GM23338 (cell line): ENCODE results near the gene DPM1.

ENCODE experiments used
- CREB1 ChIP-seq: fragments of 250-450 bp; sonication (Bioruptor Pico); IDR thresholded peaks from 2 replicates; pipeline ENCODE4 v1.5.0; 2020; ENCODE audit warnings: low read depth, mild to moderate bottlenecking, moderate library complexity
- EZH2 ChIP-seq: fragments of 200-600 bp; sonication (generic); IDR thresholded peaks from one replicate; pipeline ENCODE4 v1.8.0; 2017; ENCODE audit warnings: antibody characterized with exemption, mild to moderate bottlenecking, low read depth; ENCODE audit not compliant: unreplicated experiment
- EZH2phosphoT487 ChIP-seq: fragments of 200-600 bp; sonication (generic); IDR thresholded peaks from one replicate; pipeline ENCODE4 v1.8.1; 2018; ENCODE audit warnings: antibody characterized with exemption; ENCODE audit not compliant: unreplicated experiment
- JUNB ChIP-seq: IDR thresholded peaks from one replicate; pipeline ENCODE4 v1.6.1; 2016; ENCODE audit warnings: antibody characterized with exemption; ENCODE audit not compliant: unreplicated experiment
- NANOG ChIP-seq: IDR thresholded peaks from 2 replicates; pipeline ENCODE4 v1.6.1; 2016; ENCODE audit warnings: antibody characterized with exemption, borderline replicate concordance
- POLR2AphosphoS5 ChIP-seq: IDR thresholded peaks from 2 replicates; pipeline ENCODE4 v1.6.1; 2016; ENCODE audit warnings: antibody characterized with exemption, low read depth
- STAT1 ChIP-seq: IDR thresholded peaks from one replicate; pipeline ENCODE4 v1.6.1; 2016; ENCODE audit warnings: antibody characterized with exemption; ENCODE audit not compliant: unreplicated experiment
- ZNF114 ChIP-seq: fragments of 250-450 bp; sonication (Bioruptor Pico); IDR thresholded peaks from 2 replicates; pipeline ENCODE4 v1.5.0; 2020; ENCODE audit warnings: mild to moderate bottlenecking, moderate library complexity
- ZNF331 ChIP-seq: fragments of 250-450 bp; sonication (Bioruptor Pico); IDR thresholded peaks from 2 replicates; pipeline ENCODE4 v1.5.0; 2020; ENCODE audit warnings: low read depth, mild to moderate bottlenecking, moderate library complexity
- TF ChIP-seq, protein P1 (sequence below), 2 experiments: fragments of 200-600 bp in 1 of 2; sonication (generic) in 1 of 2; conservative IDR thresholded peaks; 2 replicates each; pipeline versions ENCODE4 v1.5.1 to v1.6.1; 2016 to 2017; ENCODE audit warnings: antibody characterized with exemption in 2 of 2, low read depth in 2 of 2, mild to moderate bottlenecking in 2 of 2, moderate library complexity in 1 of 2
- TF ChIP-seq, protein P2 (sequence below): IDR thresholded peaks from one replicate; pipeline ENCODE4 v1.6.1; 2018; ENCODE audit warnings: antibody characterized with exemption; ENCODE audit not compliant: unreplicated experiment
- TF ChIP-seq, protein P3 (sequence below): IDR thresholded peaks from 2 replicates; pipeline ENCODE4 v1.6.1; 2016; ENCODE audit warnings: antibody characterized with exemption
- TF ChIP-seq, protein P4 (sequence below): fragments of 250-450 bp; sonication (Bioruptor Pico); IDR thresholded peaks from 2 replicates; pipeline ENCODE4 v1.5.0; 2020; ENCODE audit warnings: mild to moderate bottlenecking, moderate library complexity

DNA sequence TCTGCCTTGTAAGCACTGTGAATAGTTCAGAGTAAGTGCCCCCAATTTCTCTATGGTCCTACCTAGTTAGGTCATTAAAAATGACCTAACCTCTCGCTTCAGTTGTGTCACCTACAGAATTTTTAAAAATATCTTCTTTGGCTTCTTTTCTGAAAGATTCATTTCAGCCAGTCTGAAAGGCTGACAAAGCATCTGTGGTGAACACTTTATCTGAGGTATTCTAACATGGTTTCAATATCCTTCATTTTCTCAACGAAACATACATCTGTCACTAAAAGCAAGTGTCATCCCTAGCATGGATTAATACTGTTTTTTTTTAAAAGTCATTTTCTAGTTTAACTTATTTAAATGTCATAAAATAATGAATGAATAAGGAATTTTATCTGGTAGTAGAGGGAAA lies 5.1 kb downstream of the DPM1 start:
- TF ChIP-seq, protein P1, sequence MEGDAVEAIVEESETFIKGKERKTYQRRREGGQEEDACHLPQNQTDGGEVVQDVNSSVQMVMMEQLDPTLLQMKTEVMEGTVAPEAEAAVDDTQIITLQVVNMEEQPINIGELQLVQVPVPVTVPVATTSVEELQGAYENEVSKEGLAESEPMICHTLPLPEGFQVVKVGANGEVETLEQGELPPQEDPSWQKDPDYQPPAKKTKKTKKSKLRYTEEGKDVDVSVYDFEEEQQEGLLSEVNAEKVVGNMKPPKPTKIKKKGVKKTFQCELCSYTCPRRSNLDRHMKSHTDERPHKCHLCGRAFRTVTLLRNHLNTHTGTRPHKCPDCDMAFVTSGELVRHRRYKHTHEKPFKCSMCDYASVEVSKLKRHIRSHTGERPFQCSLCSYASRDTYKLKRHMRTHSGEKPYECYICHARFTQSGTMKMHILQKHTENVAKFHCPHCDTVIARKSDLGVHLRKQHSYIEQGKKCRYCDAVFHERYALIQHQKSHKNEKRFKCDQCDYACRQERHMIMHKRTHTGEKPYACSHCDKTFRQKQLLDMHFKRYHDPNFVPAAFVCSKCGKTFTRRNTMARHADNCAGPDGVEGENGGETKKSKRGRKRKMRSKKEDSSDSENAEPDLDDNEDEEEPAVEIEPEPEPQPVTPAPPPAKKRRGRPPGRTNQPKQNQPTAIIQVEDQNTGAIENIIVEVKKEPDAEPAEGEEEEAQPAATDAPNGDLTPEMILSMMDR (conservative IDR thresholded peaks at IDR 0.05; ENCODE audit: low read depth in 2 of 2), result no peak
- no peak for TF ChIP-seq EZH2phosphoT487
- TF ChIP-seq ZNF114, result no peak
- no peak for TF ChIP-seq EZH2
- TF ChIP-seq, protein P2, sequence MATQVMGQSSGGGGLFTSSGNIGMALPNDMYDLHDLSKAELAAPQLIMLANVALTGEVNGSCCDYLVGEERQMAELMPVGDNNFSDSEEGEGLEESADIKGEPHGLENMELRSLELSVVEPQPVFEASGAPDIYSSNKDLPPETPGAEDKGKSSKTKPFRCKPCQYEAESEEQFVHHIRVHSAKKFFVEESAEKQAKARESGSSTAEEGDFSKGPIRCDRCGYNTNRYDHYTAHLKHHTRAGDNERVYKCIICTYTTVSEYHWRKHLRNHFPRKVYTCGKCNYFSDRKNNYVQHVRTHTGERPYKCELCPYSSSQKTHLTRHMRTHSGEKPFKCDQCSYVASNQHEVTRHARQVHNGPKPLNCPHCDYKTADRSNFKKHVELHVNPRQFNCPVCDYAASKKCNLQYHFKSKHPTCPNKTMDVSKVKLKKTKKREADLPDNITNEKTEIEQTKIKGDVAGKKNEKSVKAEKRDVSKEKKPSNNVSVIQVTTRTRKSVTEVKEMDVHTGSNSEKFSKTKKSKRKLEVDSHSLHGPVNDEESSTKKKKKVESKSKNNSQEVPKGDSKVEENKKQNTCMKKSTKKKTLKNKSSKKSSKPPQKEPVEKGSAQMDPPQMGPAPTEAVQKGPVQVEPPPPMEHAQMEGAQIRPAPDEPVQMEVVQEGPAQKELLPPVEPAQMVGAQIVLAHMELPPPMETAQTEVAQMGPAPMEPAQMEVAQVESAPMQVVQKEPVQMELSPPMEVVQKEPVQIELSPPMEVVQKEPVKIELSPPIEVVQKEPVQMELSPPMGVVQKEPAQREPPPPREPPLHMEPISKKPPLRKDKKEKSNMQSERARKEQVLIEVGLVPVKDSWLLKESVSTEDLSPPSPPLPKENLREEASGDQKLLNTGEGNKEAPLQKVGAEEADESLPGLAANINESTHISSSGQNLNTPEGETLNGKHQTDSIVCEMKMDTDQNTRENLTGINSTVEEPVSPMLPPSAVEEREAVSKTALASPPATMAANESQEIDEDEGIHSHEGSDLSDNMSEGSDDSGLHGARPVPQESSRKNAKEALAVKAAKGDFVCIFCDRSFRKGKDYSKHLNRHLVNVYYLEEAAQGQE, result no peak
- TF ChIP-seq CREB1, result no peak
- TF ChIP-seq POLR2AphosphoS5, result no peak
- no peak for TF ChIP-seq JUNB
- TF ChIP-seq, protein P3, sequence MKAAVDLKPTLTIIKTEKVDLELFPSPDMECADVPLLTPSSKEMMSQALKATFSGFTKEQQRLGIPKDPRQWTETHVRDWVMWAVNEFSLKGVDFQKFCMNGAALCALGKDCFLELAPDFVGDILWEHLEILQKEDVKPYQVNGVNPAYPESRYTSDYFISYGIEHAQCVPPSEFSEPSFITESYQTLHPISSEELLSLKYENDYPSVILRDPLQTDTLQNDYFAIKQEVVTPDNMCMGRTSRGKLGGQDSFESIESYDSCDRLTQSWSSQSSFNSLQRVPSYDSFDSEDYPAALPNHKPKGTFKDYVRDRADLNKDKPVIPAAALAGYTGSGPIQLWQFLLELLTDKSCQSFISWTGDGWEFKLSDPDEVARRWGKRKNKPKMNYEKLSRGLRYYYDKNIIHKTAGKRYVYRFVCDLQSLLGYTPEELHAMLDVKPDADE, result no peak
- TF ChIP-seq, protein P4, sequence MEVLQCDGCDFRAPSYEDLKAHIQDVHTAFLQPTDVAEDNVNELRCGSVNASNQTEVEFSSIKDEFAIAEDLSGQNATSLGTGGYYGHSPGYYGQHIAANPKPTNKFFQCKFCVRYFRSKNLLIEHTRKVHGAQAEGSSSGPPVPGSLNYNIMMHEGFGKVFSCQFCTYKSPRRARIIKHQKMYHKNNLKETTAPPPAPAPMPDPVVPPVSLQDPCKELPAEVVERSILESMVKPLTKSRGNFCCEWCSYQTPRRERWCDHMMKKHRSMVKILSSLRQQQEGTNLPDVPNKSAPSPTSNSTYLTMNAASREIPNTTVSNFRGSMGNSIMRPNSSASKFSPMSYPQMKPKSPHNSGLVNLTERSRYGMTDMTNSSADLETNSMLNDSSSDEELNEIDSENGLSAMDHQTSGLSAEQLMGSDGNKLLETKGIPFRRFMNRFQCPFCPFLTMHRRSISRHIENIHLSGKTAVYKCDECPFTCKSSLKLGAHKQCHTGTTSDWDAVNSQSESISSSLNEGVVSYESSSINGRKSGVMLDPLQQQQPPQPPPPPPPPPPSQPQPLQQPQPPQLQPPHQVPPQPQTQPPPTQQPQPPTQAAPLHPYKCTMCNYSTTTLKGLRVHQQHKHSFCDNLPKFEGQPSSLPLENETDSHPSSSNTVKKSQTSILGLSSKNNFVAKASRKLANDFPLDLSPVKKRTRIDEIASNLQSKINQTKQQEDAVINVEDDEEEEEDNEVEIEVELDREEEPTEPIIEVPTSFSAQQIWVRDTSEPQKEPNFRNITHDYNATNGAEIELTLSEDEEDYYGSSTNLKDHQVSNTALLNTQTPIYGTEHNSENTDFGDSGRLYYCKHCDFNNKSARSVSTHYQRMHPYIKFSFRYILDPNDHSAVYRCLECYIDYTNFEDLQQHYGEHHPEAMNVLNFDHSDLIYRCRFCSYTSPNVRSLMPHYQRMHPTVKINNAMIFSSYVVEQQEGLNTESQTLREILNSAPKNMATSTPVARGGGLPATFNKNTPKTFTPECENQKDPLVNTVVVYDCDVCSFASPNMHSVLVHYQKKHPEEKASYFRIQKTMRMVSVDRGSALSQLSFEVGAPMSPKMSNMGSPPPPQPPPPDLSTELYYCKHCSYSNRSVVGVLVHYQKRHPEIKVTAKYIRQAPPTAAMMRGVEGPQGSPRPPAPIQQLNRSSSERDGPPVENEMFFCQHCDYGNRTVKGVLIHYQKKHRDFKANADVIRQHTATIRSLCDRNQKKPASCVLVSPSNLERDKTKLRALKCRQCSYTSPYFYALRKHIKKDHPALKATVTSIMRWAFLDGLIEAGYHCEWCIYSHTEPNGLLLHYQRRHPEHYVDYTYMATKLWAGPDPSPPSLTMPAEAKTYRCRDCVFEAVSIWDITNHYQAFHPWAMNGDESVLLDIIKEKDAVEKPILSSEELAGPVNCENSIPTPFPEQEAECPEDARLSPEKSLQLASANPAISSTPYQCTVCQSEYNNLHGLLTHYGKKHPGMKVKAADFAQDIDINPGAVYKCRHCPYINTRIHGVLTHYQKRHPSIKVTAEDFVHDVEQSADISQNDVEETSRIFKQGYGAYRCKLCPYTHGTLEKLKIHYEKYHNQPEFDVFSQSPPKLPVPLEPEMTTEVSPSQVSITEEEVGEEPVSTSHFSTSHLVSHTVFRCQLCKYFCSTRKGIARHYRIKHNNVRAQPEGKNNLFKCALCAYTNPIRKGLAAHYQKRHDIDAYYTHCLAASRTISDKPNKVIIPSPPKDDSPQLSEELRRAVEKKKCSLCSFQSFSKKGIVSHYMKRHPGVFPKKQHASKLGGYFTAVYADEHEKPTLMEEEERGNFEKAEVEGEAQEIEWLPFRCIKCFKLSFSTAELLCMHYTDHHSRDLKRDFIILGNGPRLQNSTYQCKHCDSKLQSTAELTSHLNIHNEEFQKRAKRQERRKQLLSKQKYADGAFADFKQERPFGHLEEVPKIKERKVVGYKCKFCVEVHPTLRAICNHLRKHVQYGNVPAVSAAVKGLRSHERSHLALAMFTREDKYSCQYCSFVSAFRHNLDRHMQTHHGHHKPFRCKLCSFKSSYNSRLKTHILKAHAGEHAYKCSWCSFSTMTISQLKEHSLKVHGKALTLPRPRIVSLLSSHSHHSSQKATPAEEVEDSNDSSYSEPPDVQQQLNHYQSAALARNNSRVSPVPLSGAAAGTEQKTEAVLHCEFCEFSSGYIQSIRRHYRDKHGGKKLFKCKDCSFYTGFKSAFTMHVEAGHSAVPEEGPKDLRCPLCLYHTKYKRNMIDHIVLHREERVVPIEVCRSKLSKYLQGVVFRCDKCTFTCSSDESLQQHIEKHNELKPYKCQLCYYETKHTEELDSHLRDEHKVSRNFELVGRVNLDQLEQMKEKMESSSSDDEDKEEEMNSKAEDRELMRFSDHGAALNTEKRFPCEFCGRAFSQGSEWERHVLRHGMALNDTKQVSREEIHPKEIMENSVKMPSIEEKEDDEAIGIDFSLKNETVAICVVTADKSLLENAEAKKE (CRISPR knock-in tag), result no peak
- no peak for TF ChIP-seq ZNF331 (CRISPR knock-in tag)
- TF ChIP-seq STAT1, result no peak
- TF ChIP-seq NANOG, result no peak
